Measurements from ENCODE around the gene NPC1L1.

- TF ChIP-seq ZNF530 (tag by site-specific recombination; IDR thresholded peaks at IDR 0.05; ENCODE audit: low read depth) (no peak), YY1 (tag by site-specific recombination; IDR thresholded peaks at IDR 0.05) (no peak), ZNF394 (tag by site-specific recombination; IDR thresholded peaks at IDR 0.05; ENCODE audit: borderline replicate concordance) (no peak)
- TF ChIP-seq, protein P1, sequence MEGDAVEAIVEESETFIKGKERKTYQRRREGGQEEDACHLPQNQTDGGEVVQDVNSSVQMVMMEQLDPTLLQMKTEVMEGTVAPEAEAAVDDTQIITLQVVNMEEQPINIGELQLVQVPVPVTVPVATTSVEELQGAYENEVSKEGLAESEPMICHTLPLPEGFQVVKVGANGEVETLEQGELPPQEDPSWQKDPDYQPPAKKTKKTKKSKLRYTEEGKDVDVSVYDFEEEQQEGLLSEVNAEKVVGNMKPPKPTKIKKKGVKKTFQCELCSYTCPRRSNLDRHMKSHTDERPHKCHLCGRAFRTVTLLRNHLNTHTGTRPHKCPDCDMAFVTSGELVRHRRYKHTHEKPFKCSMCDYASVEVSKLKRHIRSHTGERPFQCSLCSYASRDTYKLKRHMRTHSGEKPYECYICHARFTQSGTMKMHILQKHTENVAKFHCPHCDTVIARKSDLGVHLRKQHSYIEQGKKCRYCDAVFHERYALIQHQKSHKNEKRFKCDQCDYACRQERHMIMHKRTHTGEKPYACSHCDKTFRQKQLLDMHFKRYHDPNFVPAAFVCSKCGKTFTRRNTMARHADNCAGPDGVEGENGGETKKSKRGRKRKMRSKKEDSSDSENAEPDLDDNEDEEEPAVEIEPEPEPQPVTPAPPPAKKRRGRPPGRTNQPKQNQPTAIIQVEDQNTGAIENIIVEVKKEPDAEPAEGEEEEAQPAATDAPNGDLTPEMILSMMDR (tag by site-specific recombination; IDR thresholded peaks at IDR 0.05) = no peak
Observed at GRCh38 chr7:44517175-44517574, 24.0 kb downstream of the NPC1L1 start.

All from HEK293 (cell line).